Measurements from ENCODE around the gene NAV3.

The NAV3 gene

DNA sequence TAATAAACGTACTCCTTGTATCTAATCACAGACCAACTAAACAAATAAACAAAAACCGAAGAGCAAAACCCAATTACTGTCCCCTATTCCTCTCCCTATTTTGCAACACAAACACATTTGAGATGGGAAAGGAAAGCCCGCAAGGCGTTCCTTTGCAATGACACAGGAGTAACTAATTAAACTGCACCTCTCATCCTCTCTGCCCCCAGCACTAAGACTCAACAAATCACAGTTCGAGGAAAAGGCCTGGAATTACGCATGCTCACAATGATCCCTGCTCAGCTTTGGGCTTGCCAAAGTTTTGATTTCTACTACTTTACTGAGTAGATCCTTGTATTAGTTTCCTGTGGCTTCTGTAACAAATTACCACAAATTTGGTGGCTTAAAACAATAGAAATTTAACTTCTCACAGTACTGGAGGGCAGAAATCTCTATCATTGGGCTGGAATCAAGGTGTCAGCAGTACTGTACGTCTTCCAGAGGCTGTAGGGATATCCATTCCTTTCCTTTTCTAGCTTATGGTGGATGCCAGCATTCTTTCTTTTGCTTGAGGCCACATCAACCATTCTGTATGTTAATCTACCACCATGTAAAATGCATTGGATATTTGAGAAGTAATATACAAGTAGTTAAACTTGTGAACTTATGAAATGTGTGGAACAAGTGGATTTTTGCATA is 123.0 kb downstream of the NAV3 start:
- no peaks in the 10 kb centered on the region for H3K4me1 ChIP-seq
- H3K9me3 ChIP-seq, result no peaks in the 10 kb centered on the region
- no peak overlapping the region for H3K4me3 ChIP-seq
- no peak for DNase-seq
- H3K27me3 ChIP-seq, result no peaks in the 10 kb centered on the region
- H3K27ac ChIP-seq, result no peak overlapping the region
- no peak for TF ChIP-seq CTCF (IDR thresholded peaks at IDR 0.05)
- intact Hi-C loops (cut with DNase I; ENCODE audit: low total_unique reads), result no loop called here
- H3K36me3 ChIP-seq, result no peaks in the 10 kb centered on the region

- H3K4me3 ChIP-seq, result no peak overlapping the region
- intact Hi-C loops (cut with DNase I; ENCODE audit: low total_unique reads), result no loop called here
- no peak for TF ChIP-seq CTCF (IDR thresholded peaks at IDR 0.05)
- no peaks in the 10 kb centered on the region for H3K9me3 ChIP-seq
- H3K27me3 ChIP-seq, result no peaks in the 10 kb centered on the region
- no peaks in the 10 kb centered on the region for H3K36me3 ChIP-seq
- H3K4me1 ChIP-seq, result no peaks in the 10 kb centered on the region
- DNase-seq, result no peak
- H3K27ac ChIP-seq, result no peak overlapping the region
Measured at GRCh38 chr12:77954206-77954555, 123.5 kb downstream of the NAV3 start.

- Histone ChIP-seq H3K27me3 (no peaks in the 10 kb centered on the region), H3K9me3 (no peaks in the 10 kb centered on the region), H3K36me3 (no peaks in the 10 kb centered on the region), H3K4me3 (no peak overlapping the region), H3K4me1 (no peaks in the 10 kb centered on the region), H3K27ac (no peak overlapping the region)
- no peak for TF ChIP-seq CTCF (IDR thresholded peaks at IDR 0.05)
- intact Hi-C loops (cut with DNase I; ENCODE audit: low total_unique reads), result no loop called here
- DNase-seq, result no peak
Measured at GRCh38 chr12:77957062-77957461, 126.4 kb downstream of the NAV3 start.

DNA sequence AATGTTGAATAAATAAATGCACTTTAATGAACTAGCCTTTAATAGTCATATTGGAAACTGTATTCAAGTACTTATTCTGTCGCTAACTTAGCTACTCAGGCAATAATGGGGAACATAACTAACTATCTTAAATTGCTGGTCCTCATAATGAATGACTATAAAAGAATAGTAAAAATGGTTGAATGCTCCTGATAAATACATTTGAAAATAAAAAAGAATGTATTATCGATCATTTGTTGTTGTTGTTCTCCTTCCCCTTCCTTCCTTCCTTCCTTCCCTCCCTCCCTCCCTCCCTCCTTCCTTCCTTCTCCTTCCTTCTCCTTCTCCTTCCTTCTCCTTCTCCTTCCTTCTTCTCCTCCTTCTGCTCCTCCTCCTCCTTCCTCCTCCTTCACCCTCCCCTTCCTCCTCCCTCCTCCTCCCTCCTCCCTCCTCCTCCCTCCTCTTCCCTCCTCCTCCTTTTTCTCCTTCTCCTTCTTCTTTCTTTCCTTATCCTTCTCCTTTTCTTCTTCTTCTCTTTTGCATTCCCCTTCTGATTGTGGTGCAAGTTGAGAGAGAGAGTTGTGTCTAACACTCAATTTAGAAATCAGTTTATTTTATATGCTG is 133.0 kb downstream of the NAV3 start:
- H3K4me3 ChIP-seq, result no peak overlapping the region
- H3K4me1 ChIP-seq, result no peaks in the 10 kb centered on the region
- H3K27me3 ChIP-seq, result no peaks in the 10 kb centered on the region
- no peak for TF ChIP-seq CTCF (IDR thresholded peaks at IDR 0.05)
- H3K36me3 ChIP-seq, result no peaks in the 10 kb centered on the region
- no peak overlapping the region for H3K27ac ChIP-seq
- intact Hi-C loops (cut with DNase I; ENCODE audit: low total_unique reads), result no loop called here
- no peak for DNase-seq
- no peaks in the 10 kb centered on the region for H3K9me3 ChIP-seq

DNA sequence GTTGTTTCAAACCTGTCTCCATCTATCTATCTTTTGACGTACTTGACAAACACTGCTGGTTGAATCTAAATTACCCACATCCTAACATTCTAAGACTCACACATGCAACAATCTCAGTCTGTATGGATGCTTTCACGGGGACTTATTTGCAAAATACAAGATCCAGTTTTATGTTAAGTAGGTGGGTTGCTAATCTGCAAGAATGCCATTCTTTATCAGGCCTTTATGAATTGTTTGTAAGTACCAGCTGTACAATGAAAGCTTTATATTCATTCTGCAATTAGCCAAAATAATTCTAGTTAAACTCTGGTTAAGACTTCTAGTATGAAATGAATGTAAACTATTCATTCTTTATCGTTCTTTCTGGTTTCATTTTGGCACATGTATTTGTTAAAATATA is 135.1 kb downstream of the NAV3 start:
- intact Hi-C loops (cut with DNase I; ENCODE audit: low total_unique reads), result no loop called here

More for the DNA sequence above, 135.1 kb downstream of the NAV3 start:
- Histone ChIP-seq H3K27me3 (no peaks in the 10 kb centered on the region), H3K4me3 (no peak overlapping the region), H3K36me3 (no peaks in the 10 kb centered on the region), H3K27ac (no peak overlapping the region), H3K9me3 (no peaks in the 10 kb centered on the region), H3K4me1 (no peaks in the 10 kb centered on the region)
- DNase-seq, result no peak
- no peak for TF ChIP-seq CTCF (IDR thresholded peaks at IDR 0.05)
